ENCODE measurements around the gene ARHGAP22. TPM values are rescaled to one million over a fixed set of nuclear protein-coding genes. Genes with fewer than 3 reads are reported as not detected.

The ARHGAP22 gene
- polyA plus RNA-seq, 1 donor from 2014 or later, result 0.15 TPM

GRCh38 chr10:48404646-48405045, 200.2 kb downstream of the ARHGAP22 start:
- Histone ChIP-seq H3K9ac (ENCODE audit: low read length) (no peak overlapping the region), H3K79me2 (replicated peaks; ENCODE audit: insufficient read depth, low read length) (peaks cover 22% of the 10 kb centered on the region), H3K27me3 (ENCODE audit: insufficient read depth, low read depth, low read length) (no peaks in the 10 kb centered on the region), H3F3A (ENCODE audit: insufficient read depth, low read length, poor library complexity, severe bottlenecking) (no peaks in the 10 kb centered on the region), H3K9me3 (ENCODE audit: low read length) (no peaks in the 10 kb centered on the region), H2AFZ (ENCODE audit: low read depth, low read length) (no peak overlapping the region), H3K36me3 (ENCODE audit: insufficient read depth, low read length) (no peaks in the 10 kb centered on the region), H3K27ac (ENCODE audit: low read length) (no peak overlapping the region), H3K4me2 (ENCODE audit: low read length) (no peak overlapping the region), H3K9me2 (ENCODE audit: insufficient read depth, low read length) (no peaks in the 10 kb centered on the region), H3K4me3 (ENCODE audit: low read length) (no peak overlapping the region), H4K20me1 (ENCODE audit: insufficient read depth) (no peaks in the 10 kb centered on the region)
- no peak for TF ChIP-seq SMC3 (conservative IDR thresholded peaks at IDR 0.05; ENCODE audit: poor library complexity)
- no peak for TF ChIP-seq CTCF (IDR thresholded peaks at IDR 0.05; ENCODE audit: poor library complexity, severe bottlenecking)
- TF ChIP-seq EP300 (conservative IDR thresholded peaks at IDR 0.05; ENCODE audit: poor library complexity, severe bottlenecking), result no peak
- TF ChIP-seq REST (IDR thresholded peaks at IDR 0.05; ENCODE audit: borderline replicate concordance), result no peak
- no peak for TF ChIP-seq MXI1 (conservative IDR thresholded peaks at IDR 0.05; ENCODE audit: poor library complexity, severe bottlenecking)
- no peak for TF ChIP-seq POLR2AphosphoS5 (IDR thresholded peaks at IDR 0.05)
- TF ChIP-seq EZH2 (IDR thresholded peaks at IDR 0.05; ENCODE audit: borderline replicate concordance, insufficient read depth, low read length, poor library complexity, severe bottlenecking), result no peak
- TF ChIP-seq RAD21 (conservative IDR thresholded peaks at IDR 0.05), result no peak

GRCh38 chr10:48400850-48401220, 204.0 kb downstream of the ARHGAP22 start:
- Histone ChIP-seq H3K27ac (ENCODE audit: low read length) (no peak overlapping the region), H4K20me1 (ENCODE audit: insufficient read depth) (no peaks in the 10 kb centered on the region), H3K4me2 (ENCODE audit: low read length) (no peak overlapping the region)

More at GRCh38 chr10:48400850-48401220, 204.0 kb downstream of the ARHGAP22 start:
- Histone ChIP-seq H2AFZ (ENCODE audit: low read depth, low read length) (no peak overlapping the region), H3K27me3 (ENCODE audit: insufficient read depth, low read depth, low read length) (no peaks in the 10 kb centered on the region), H3K36me3 (ENCODE audit: insufficient read depth, low read length) (no peaks in the 10 kb centered on the region), H3K9me3 (ENCODE audit: low read length) (no peaks in the 10 kb centered on the region), H3K79me2 (replicated peaks; ENCODE audit: insufficient read depth, low read length) (peaks cover 22% of the 10 kb centered on the region), H3K9ac (ENCODE audit: low read length) (no peak overlapping the region), H3F3A (ENCODE audit: insufficient read depth, low read length, poor library complexity, severe bottlenecking) (no peaks in the 10 kb centered on the region), H3K4me3 (ENCODE audit: low read length) (no peak overlapping the region), H3K9me2 (ENCODE audit: insufficient read depth, low read length) (no peaks in the 10 kb centered on the region)
- TF ChIP-seq RAD21 (conservative IDR thresholded peaks at IDR 0.05) (no peak), CTCF (IDR thresholded peaks at IDR 0.05; ENCODE audit: poor library complexity, severe bottlenecking) (no peak), EZH2 (IDR thresholded peaks at IDR 0.05; ENCODE audit: borderline replicate concordance, insufficient read depth, low read length, poor library complexity, severe bottlenecking) (no peak), TAF1 (IDR thresholded peaks at IDR 0.05; ENCODE audit: low read depth) (no peak), EP300 (conservative IDR thresholded peaks at IDR 0.05; ENCODE audit: poor library complexity, severe bottlenecking) (no peak), REST (IDR thresholded peaks at IDR 0.05; ENCODE audit: borderline replicate concordance) (no peak), SMC3 (conservative IDR thresholded peaks at IDR 0.05; ENCODE audit: poor library complexity) (no peak), MXI1 (conservative IDR thresholded peaks at IDR 0.05; ENCODE audit: poor library complexity, severe bottlenecking) (no peak), POLR2AphosphoS5 (IDR thresholded peaks at IDR 0.05) (no peak)

All from neural cell (in vitro differentiated cells).